ENCODE data around the gene LRRC47.

LRRC47 gene

DNA sequence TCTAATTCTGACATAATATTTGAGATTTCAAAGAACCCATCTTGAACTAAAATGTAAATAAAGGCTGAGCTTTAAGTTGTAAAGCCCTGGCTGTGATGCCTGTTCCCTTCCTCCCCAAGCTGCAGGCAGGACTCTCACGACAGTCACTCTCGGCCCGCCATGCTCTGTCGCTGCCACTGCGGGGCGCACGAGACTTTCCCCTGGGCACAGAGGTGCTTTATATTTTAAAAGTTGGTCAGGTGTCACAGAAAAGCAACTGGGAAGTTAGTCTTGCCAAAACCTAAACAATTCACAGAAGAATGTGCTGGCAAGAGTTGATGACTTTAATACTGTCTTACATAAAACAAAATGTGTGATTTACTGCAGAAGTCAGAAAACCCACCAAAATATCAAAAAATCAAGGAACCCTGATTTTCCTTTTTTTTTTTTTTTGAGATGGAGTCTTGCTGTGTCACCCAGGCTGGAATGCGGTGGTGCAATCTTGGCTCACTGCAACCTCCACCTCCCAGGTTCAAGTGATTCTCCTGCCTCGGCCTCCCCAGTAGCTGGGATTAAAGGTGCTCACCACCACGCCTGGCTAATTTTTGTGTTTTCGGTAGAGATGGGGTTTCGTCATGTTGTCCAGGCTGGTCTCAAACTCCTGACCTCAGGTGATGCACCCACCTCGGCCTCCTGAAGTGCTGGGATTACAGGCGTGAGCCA, 10.7 kb downstream of the LRRC47 start:
- Histone ChIP-seq H3K9me3 (ENCODE audit: low read depth, low read length) (no peaks in the 10 kb centered on the region), H3K4me3 (no peak overlapping the region), H3K36me3 (ENCODE audit: insufficient read depth, low read length) (peaks cover 55% of the 10 kb centered on the region), H3K27ac (no peak overlapping the region), H3K9ac (ENCODE audit: insufficient read length) (no peak overlapping the region)
- no peak for TF ChIP-seq POLR2AphosphoS5 (IDR thresholded peaks at IDR 0.05; ENCODE audit: borderline replicate concordance, low read depth, low read length)
- TF ChIP-seq FOXP2 (optimal IDR thresholded peaks at IDR 0.05; ENCODE audit: control extremely low read depth, extremely low read length, insufficient read depth): no peak
- TF ChIP-seq EZH2 (IDR thresholded peaks at IDR 0.05): no peak
- no peak for DNase-seq (ENCODE audit: low read depth, low spot score)

DNA sequence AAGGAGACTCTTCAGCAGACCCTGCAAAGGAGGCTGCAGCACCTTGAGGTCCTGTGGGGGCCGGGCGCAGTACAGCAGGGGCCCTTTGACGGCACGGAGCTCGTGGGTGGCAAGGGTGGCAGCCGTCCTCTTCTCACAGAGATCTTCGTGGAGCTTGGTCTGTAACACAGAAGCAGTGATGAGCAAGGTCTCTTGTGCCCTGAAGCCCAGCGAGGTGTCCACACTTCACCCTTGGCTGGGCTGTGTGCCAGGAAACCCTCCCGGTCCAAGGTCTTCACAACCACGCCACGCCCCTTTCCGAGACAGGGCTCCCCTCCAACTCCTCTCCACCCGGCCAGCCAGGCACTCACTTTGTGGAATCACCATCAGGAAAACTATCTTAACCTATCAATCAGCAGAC, 11.3 kb downstream of the LRRC47 start:
- TF ChIP-seq EZH2 (IDR thresholded peaks at IDR 0.05): no peak
- no peak for TF ChIP-seq POLR2AphosphoS5 (IDR thresholded peaks at IDR 0.05; ENCODE audit: borderline replicate concordance, low read depth, low read length)
- no peak for TF ChIP-seq FOXP2 (optimal IDR thresholded peaks at IDR 0.05; ENCODE audit: control extremely low read depth, extremely low read length, insufficient read depth)
- Histone ChIP-seq H3K4me3 (no peak overlapping the region), H3K36me3 (ENCODE audit: insufficient read depth, low read length) (peaks cover 60% of the 10 kb centered on the region), H3K9me3 (ENCODE audit: low read depth, low read length) (no peaks in the 10 kb centered on the region), H3K27ac (no peak overlapping the region), H3K9ac (ENCODE audit: insufficient read length) (no peak overlapping the region)
- no peak for DNase-seq (ENCODE audit: low read depth, low spot score)

DNA sequence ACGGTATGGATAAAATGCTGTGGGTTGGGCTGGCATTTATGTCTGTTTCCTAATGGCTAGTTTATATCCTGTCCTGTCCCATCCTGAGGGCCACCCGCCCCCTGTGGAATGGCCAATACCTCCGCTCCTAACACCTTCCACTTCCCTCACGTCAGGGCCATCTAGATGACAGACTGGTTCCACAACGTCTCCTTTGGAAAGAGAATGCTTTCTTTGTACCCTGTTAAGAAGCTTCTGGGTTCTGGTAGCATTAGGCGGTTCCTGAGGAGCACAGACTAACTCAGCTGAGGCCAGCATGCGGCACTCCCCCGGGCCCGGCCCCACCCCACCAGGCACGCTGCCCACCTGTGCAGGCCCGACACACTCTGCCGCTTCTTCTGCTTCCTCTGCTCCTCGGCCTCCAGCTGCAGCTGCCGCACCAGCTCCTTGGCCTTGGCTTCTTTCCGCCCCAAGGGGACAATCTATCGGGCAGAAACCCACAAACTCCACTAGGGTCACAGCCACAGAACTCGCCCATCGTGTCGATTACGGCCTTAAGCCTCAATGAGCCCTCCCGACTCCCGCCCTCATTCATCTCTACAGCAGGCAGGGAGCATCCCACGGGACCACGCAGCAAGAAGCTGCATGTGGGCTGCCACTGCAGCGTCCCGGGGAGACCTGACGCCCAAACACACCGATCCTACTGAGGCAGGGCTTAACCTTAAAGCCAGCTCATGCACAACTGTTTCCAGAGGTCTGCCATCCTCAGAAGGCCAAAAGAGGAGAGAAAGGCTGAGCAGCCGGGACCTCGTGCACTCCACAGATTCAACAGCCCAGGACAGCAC, 12.4 kb downstream of the LRRC47 start:
- no peaks in the 10 kb centered on the region for H3K9me3 ChIP-seq (ENCODE audit: low read depth, low read length)
- no peak for DNase-seq (ENCODE audit: low read depth, low spot score)
- no peak overlapping the region for H3K9ac ChIP-seq (ENCODE audit: insufficient read length)
- H3K27ac ChIP-seq: no peak overlapping the region
- no peak for TF ChIP-seq FOXP2 (optimal IDR thresholded peaks at IDR 0.05; ENCODE audit: control extremely low read depth, extremely low read length, insufficient read depth)
- no peak for TF ChIP-seq EZH2 (IDR thresholded peaks at IDR 0.05)
- TF ChIP-seq POLR2AphosphoS5 (IDR thresholded peaks at IDR 0.05; ENCODE audit: borderline replicate concordance, low read depth, low read length): no peak
- H3K4me3 ChIP-seq: no peak overlapping the region
- H3K36me3 ChIP-seq (ENCODE audit: insufficient read depth, low read length): peaks cover 64% of the 10 kb centered on the region

DNA sequence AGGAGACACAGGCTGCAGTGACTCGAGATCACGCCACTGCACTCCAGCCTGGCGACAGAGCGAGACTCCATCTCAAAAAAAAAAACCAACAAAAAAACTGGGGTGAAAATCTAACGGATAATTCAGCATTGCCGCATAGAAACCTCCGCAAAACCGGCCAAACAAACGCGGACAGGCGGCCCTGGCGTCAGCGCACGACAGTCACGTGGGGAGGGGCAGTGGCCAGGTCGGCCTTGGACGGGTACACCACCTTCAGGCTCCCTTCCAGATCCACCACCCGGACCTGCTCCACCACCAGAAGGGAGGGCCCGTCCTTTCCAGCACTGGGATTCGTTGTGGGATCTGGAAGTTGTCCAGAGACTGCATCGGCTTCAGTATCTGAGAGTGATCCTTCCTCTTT, 15.4 kb downstream of the LRRC47 start:
- H3K36me3 ChIP-seq (ENCODE audit: insufficient read depth, low read length): peaks cover 52% of the 10 kb centered on the region
- no peak overlapping the region for H3K4me3 ChIP-seq
- no peak overlapping the region for H3K27ac ChIP-seq
- TF ChIP-seq EZH2 (IDR thresholded peaks at IDR 0.05): no peak
- no peak for TF ChIP-seq POLR2AphosphoS5 (IDR thresholded peaks at IDR 0.05; ENCODE audit: borderline replicate concordance, low read depth, low read length)
- TF ChIP-seq FOXP2 (optimal IDR thresholded peaks at IDR 0.05; ENCODE audit: control extremely low read depth, extremely low read length, insufficient read depth): no peak
- no peaks in the 10 kb centered on the region for H3K9me3 ChIP-seq (ENCODE audit: low read depth, low read length)
- no peak for DNase-seq (ENCODE audit: low read depth, low spot score)
- no peak overlapping the region for H3K9ac ChIP-seq (ENCODE audit: insufficient read length)

DNA sequence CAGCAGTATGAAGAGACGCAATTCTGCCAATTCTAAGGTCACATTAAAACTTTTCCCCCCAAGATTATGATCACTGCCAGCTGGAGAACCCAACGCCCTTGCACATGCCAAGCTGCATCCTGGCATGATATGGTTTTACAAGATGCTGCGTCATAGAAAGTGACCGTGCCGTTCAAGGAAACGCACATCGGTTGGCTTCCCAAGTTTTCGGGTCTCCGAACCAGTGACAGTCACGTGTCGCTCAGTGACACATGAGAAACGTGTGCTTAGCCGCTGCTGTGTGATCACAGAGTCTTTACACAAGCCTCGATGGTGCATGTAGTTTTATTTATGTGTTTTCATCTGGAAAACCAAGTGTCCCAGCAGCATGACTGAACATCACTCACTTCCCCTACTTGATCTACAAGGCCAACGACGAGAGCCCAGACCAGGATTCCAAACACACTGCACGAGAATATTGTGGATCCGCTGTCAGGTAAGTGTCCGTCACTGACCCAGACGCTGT, 16.3 kb downstream of the LRRC47 start:
- H3K4me3 ChIP-seq: no peak overlapping the region
- H3K36me3 ChIP-seq (ENCODE audit: insufficient read depth, low read length): peaks cover 45% of the 10 kb centered on the region
- TF ChIP-seq EZH2 (IDR thresholded peaks at IDR 0.05): no peak
- TF ChIP-seq FOXP2 (optimal IDR thresholded peaks at IDR 0.05; ENCODE audit: control extremely low read depth, extremely low read length, insufficient read depth): no peak
- TF ChIP-seq POLR2AphosphoS5 (IDR thresholded peaks at IDR 0.05; ENCODE audit: borderline replicate concordance, low read depth, low read length): no peak
- no peaks in the 10 kb centered on the region for H3K9me3 ChIP-seq (ENCODE audit: low read depth, low read length)
- no peak overlapping the region for H3K27ac ChIP-seq
- no peak overlapping the region for H3K9ac ChIP-seq (ENCODE audit: insufficient read length)
- DNase-seq (ENCODE audit: low read depth, low spot score): no peak

DNA sequence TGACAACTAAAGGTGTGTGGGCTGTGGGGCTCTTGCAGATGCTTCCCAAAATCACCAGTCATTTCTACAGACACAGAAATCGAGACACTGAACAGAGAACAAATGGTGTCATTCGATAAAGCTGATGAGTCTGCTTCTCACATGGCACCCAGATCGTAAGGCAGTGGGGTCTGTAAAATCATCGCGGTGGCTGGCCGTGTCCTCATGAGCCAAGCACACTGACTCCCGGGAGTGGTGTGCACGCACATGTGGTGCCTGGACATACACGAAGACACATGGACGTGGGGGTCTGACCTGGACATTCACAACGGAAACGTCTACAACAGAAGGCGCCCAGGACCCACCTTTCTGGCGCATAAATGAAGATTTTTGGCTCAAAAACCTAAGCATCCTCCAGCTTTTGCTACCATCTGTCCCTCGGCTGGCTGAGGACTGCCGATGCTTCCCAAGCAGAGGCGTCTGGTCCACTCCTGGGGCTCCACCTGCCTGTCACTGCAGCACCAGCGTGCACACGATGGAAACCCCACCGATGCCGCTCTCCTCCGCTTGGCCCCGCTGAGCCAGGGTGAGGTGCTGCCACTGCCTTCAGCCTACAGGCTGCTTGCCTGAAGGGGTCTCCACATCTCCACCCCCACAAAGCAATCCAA, 16.9 kb downstream of the LRRC47 start:
- no peak for DNase-seq (ENCODE audit: low read depth, low spot score)
- peaks cover 41% of the 10 kb centered on the region for H3K36me3 ChIP-seq (ENCODE audit: insufficient read depth, low read length)
- H3K9me3 ChIP-seq (ENCODE audit: low read depth, low read length): no peaks in the 10 kb centered on the region
- no peak overlapping the region for H3K27ac ChIP-seq
- no peak for TF ChIP-seq FOXP2 (optimal IDR thresholded peaks at IDR 0.05; ENCODE audit: control extremely low read depth, extremely low read length, insufficient read depth)
- TF ChIP-seq POLR2AphosphoS5 (IDR thresholded peaks at IDR 0.05; ENCODE audit: borderline replicate concordance, low read depth, low read length): no peak
- TF ChIP-seq EZH2 (IDR thresholded peaks at IDR 0.05): no peak
- no peak overlapping the region for H3K4me3 ChIP-seq
- H3K9ac ChIP-seq (ENCODE audit: insufficient read length): no peak overlapping the region

DNA sequence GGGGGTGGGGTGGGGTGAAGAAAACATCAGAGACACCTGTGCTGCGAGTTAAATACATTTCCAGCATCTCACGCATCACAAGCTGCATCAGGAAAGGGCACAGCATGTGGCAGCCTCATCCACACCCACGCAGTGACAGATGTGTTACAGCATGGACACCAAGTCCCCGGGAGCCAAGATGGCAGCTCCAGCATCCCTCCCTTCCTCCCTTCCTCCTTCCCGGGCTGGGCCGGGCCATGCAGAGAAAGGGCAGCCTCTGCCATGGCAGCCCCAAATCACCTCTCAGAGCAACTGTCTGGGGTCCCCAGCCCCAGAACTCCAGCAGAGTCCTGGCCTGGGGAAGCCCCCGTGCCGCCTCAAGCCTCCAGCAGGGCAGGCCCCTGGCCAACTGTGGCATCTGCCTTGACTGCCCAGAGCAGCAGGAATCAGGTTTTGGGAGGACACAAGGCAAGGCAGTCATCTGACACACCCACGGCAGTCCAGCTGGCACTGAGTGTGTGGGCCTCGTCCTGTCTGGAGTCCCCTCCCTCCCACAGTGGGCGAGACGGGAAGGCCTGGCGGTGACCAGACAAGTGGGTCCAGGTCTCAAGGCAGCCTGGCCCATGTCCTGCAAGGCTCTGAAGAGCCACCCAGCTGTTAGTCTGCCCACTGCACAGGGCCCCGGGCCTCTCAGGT, 17.6 kb downstream of the LRRC47 start:
- Histone ChIP-seq H3K27ac (no peak overlapping the region), H3K4me3 (no peak overlapping the region), H3K9ac (ENCODE audit: insufficient read length) (no peak overlapping the region), H3K9me3 (ENCODE audit: low read depth, low read length) (no peaks in the 10 kb centered on the region), H3K36me3 (ENCODE audit: insufficient read depth, low read length) (peaks cover 36% of the 10 kb centered on the region)
- DNase-seq (ENCODE audit: low read depth, low spot score): no peak
- TF ChIP-seq POLR2AphosphoS5 (IDR thresholded peaks at IDR 0.05; ENCODE audit: borderline replicate concordance, low read depth, low read length) (no peak; the same call in 1 of the 2 replicates), EZH2 (IDR thresholded peaks at IDR 0.05) (no peak), FOXP2 (optimal IDR thresholded peaks at IDR 0.05; ENCODE audit: control extremely low read depth, extremely low read length, insufficient read depth) (no peak)
